ENCODE results near the gene RPL10.

Gene RPL10

GRCh38 chrX:154374313-154375155 is 23.6 kb upstream of the RPL10 start, which contains the start of gene FLNA:
Gene FLNA (minus strand): TSS chrX:154374634. CDS start chrX:154371245, 3,389 bp downstream.
- peak; percentile 45; the same call in 1 of the 2 replicates for TF ChIP-seq CTCF (conservative IDR thresholded peaks at IDR 0.05)
- peak within 1 kb of the TSS; percentile 65 for H3K27ac ChIP-seq

DNA sequence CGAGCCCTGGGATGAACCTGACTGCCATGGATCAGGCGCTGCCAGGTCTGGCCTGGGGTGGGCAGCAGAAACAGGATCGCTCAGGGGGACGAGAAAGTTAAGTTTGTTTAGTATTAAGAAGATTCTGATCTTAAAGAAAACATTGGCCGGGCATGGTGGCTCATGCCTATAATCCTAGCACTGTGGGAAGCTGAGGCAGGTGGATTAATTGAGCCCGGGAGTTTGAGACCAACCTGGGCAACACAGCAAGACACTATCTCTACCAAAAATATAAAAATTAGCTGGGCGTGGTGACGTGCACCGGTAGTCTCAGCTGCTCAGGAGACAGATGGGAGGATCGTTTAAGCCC is 23.0 kb upstream of the RPL10 start:
- H3K27ac ChIP-seq = peak overlapping the region; percentile 65
- no peak for TF ChIP-seq CTCF (conservative IDR thresholded peaks at IDR 0.05)

GRCh38 chrX:154376774-154377173 is 21.4 kb upstream of the RPL10 start:
- H3K27ac ChIP-seq = no peak overlapping the region
- no peak for TF ChIP-seq CTCF (conservative IDR thresholded peaks at IDR 0.05)

DNA sequence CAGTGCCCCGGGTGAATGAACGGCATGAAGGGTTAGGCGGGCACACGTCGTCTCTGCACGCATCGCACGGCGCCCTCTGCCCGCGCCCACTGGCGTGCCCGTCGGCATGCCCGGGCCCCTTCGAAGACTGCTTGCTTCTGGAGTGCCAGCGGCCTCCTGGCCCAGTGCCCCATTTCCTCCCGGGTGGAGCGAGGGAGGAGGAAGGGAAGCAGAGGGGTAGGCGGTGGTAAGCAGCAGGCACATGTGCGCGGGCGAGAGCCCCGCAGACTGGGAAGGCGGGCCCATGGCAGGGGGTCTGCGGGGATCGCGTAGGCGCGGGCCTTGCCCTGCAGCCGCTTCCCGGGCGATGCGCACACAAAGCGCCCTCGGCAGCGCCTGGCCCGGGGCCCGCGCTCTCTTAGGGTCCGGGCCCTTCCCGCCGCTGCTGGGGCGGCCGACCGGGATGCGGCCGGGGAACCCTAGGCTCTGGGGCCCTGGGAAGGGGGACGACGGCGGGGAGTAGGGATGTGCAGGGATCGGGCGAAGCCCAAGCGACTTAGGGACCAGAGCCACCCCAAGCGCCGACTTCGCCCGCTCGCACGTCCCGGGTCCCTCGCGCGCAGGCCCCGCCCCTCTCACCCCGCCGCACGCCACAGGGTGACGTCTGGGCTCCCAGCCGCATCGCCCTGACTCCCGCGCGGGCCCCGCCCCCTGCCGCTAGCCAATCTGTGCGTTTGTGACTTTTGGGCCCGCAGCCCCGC is 19.9 kb upstream of the RPL10 start:
- TF ChIP-seq CTCF (conservative IDR thresholded peaks at IDR 0.05) = no peak
- peak overlapping the region; percentile 92 for H3K27ac ChIP-seq

DNA sequence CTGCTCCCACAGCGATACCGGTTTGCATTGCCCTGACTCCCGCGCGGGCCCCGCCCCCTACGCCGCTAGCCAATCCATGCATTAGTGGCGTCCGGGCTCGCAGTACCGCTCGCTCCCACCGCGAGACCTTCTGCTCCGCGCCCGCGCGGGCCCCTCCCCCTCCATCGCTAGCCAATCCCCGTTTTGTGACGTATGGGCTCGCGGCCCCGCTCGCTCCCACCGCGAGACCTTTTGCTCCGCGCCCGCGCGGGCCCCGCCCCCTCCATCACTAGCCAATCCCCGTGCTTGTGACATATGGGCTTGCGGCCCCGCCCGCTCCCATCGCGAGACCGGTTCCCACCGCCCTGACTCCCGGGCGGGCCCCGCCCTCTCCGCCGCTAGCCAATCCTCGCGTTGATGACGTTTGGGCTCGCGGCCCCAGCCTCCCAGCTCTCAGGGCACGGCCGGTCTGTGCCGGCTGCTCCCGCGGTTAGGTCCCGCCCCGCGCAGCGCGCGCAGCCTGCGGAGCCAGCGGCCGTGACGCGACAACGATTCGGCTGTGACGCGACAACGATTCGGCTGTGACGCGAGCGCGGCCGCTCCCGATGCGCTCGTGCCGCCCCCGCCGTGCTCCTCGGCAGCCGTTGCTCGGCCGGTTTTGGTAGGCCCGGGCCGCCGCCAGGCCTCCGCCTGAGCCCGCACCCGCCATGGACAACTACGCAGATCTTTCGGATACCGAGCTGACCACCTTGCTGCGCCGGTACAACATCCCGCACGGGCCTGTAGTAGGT is 19.2 kb upstream of the RPL10 start, which contains the start of gene EMD:
Gene EMD, plus strand, starts transcription at position 497 of the 770 bp plus-strand sequence. Its CDS starts 190 bp downstream, at position 687.
- peak within 1 kb of the TSS; percentile 92 for H3K27ac ChIP-seq
- TF ChIP-seq CTCF (conservative IDR thresholded peaks at IDR 0.05) = no peak

DNA sequence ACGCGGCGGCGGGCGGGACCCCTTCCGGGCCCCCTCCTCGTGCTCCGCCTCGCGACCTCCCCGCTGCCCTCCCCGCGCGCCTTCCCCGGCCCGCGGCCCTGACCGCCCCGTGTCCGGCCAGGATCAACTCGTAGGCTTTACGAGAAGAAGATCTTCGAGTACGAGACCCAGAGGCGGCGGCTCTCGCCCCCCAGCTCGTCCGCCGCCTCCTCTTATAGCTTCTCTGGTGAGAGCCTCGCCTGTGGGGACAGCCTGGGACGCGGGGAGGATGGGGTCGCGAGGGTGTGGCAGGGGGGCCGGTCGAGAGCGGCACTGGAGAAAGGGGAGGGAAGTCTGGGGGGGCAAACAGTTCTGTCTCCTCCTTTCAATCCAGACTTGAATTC is 18.6 kb upstream of the RPL10 start:
- TF ChIP-seq CTCF (conservative IDR thresholded peaks at IDR 0.05) = no peak
- peak overlapping the region; percentile 91 for H3K27ac ChIP-seq

DNA sequence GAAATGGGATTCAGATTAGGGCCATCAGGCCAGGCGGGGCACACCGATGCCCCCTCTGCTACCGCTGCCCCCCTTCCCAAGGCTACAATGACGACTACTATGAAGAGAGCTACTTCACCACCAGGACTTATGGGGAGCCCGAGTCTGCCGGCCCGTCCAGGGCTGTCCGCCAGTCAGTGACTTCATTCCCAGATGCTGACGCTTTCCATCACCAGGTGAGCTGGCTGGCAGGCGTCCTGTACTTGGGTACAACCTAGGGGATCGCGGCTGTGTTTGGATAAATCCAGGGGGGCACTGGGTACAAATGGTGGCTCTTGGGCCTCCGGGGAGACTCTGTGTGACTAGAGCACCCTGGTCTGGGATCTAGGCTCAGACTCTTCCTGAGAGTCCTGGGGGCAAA is 18.0 kb upstream of the RPL10 start:
- peak overlapping the region; percentile 91 for H3K27ac ChIP-seq
- TF ChIP-seq CTCF (conservative IDR thresholded peaks at IDR 0.05) = no peak
